Testis (tissue), 2 donors: ENCODE results near the gene DERL3.

Source experiments
- CTCF ChIP-seq, 3 experiments: fragments of 450-650 bp in 2 of 3; fragments of 200-600 bp in 1 of 3; sonication (generic) in 1 of 3; IDR thresholded peaks; one replicate each; pipeline ENCODE4 v1.5.1; 2016 to 2019; ENCODE audit warnings: antibody characterized with exemption in 3 of 3, mild to moderate bottlenecking in 2 of 3, moderate library complexity in 1 of 3
- POLR2A ChIP-seq: fragments of 450-650 bp; IDR thresholded peaks from one replicate; pipeline ENCODE4 v1.6.1; 2017; ENCODE audit warnings: antibody characterized with exemption, mild to moderate bottlenecking, moderate library complexity

- no peak for TF ChIP-seq POLR2A
- no peak for TF ChIP-seq CTCF (IDR thresholded peaks at IDR 0.05)
Observed at GRCh38 chr22:23836692-23837495, 1.9 kb downstream of the DERL3 start.
